Stimulated activated CD4-positive, alpha-beta T cell treated with anti-CD3 and anti-CD28 coated beads, Interleukin-4, amount 100 ng/mL, for 4 hours (primary cell): ENCODE results near the gene ZFYVE9.
"Not testable (repeated sequence)": the region's sequence is repeated elsewhere in the genome, so short reads cannot be mapped to it uniquely, and the experiment has no call there.

Experiments
- DNase-seq, 2 experiments: peaks; one replicate each; pipeline ENCODE4 v3.0.0-alpha.2; 2020

The ZFYVE9 gene

GRCh38 chr1:52152572-52152971 is 10.7 kb downstream of the ZFYVE9 start:
- no peak for DNase-seq

GRCh38 chr1:52153010-52153409 is 11.1 kb downstream of the ZFYVE9 start:
- no peak for DNase-seq

DNA sequence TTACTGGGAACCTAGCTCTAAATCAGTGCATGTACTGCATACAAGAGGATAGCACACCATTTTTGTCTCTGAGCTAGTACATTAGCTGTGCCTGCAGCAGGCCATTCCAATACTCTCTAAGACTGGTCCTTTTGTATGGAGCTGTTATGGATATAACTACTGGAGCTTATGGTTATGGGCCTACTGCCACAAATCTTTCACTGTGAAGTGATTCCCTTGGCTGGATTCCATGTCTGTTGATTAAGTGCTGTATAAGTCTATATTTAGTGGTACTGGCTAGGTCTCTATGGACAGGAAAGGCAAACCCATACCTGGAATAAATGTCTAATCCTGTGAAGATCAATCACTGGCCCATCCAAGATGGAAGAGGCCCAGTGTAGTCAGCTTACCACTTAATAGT is 12.0 kb downstream of the ZFYVE9 start:
- no peak for DNase-seq

- DNase-seq: no peak
Measured at GRCh38 chr1:52156460-52156859, 14.6 kb downstream of the ZFYVE9 start.

GRCh38 chr1:52157582-52157981 is 15.7 kb downstream of the ZFYVE9 start:
- DNase-seq: no peak

DNA sequence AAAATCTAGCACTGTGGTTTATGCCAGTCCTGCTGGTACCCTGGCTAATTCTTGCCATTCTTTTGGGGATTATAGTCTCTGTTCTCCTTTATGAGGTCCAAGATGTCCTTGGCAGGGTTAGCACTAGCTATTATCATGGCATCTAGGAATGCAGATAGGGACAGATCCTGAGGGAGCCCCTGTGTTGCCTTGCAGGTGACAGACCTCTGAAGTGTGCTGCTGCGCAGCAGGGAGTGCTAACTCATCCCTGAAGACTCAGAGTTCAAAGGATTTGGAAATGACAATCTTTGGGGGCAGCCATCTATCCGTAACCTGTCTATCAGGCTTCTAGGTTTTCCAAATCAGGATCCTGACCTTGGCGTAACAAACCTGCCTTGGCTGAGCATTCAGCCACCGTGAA is 16.3 kb downstream of the ZFYVE9 start:
- no peak for DNase-seq

DNA sequence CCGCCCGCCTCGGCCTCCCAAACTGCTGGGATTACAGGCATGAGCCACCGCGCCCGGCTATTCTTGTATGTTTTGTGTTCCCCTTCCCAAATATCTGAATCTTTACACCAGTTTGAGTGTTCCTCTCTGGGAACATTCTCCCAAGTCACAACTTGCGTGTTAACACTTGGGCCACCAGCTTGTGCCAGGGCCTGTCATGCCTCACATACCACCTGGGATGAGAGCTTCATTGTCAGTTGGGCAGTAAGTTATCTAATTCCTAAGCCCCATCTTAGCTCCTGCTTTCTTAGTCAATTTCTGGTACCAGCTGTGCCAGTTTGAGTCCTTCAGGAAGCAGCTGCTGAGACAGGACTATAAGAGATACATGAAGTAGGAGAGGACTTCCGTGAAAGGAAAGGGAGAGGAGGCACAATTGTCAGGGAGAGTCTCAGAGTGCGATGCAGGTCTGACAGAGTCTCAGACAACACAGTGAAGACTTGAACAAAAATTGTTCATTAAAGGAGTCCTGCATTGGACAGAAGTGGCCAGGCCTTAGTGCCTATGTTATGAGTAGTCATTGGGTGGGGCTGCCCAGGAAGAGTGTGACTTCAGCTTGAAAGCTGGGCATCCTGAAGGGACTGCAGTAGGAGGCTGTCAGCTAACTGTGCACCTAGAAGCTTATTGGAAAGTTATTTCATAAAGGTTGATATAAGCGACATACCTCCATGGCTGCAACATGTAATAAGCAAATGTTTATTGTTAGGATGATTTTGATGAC is 17.3 kb downstream of the ZFYVE9 start:
- no peak for DNase-seq

- no peak for DNase-seq
Measured at GRCh38 chr1:52162947-52163346, 21.1 kb downstream of the ZFYVE9 start.

- DNase-seq: no peak
Measured at GRCh38 chr1:52164604-52165003, 22.7 kb downstream of the ZFYVE9 start.

- DNase-seq: no peak
Measured at GRCh38 chr1:52166996-52167753, 25.3 kb downstream of the ZFYVE9 start.

GRCh38 chr1:52168373-52169080 is 26.6 kb downstream of the ZFYVE9 start:
- no peak for DNase-seq

- DNase-seq: not testable (repeated sequence)
Measured at GRCh38 chr1:52171149-52171548, 29.3 kb downstream of the ZFYVE9 start.

DNA sequence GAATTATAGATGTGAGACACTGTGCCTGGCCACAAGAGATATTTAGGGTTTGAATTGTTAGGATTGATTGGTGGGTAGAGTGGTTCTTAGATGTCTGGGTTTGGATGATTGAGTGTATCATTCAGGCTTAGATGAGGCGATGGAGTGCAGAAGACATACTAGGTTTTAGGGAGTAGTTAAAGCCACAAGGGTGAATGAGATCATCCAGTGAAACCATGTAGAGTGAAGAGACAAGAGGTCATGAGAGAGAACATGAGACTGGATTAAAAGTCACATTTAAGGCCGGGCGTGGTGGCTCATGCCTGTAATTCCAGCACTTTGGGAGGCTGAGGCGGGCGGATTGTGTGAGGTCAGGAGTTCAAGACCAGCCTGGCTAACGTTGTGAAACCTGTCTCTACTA is 37.2 kb downstream of the ZFYVE9 start:
- no peak for DNase-seq

- no peak for DNase-seq
Measured at GRCh38 chr1:52180176-52180575, 38.3 kb downstream of the ZFYVE9 start.

- not testable (repeated sequence) for DNase-seq
Measured at GRCh38 chr1:52181759-52182158, 39.9 kb downstream of the ZFYVE9 start.

GRCh38 chr1:52182328-52182727 is 40.4 kb downstream of the ZFYVE9 start:
- not testable (repeated sequence) for DNase-seq

DNA sequence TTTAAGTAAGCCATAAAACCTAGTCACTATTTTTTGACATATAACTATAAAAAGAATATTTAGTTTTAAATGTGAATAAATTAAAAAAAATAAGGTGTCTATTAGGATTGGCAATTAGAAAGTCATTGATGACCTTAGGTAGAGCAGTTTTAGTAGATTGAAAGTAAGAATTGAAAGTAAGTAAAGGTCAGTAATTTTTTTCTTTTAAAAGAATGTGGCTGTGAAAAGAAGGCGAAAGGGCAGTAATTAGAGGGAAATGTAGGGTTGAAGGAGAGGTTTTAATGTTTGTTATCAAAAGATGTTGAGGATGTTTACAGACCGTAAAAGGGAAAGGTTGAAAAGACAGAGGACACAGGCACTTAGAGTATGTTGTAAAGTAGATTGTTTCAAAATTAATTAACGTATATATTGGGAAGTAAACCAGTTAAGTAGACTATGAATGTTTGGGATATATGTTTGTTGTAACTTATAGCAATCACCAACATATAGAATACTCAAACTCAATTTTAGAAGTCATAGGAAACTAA is 41.0 kb downstream of the ZFYVE9 start:
- no peak for DNase-seq

DNA sequence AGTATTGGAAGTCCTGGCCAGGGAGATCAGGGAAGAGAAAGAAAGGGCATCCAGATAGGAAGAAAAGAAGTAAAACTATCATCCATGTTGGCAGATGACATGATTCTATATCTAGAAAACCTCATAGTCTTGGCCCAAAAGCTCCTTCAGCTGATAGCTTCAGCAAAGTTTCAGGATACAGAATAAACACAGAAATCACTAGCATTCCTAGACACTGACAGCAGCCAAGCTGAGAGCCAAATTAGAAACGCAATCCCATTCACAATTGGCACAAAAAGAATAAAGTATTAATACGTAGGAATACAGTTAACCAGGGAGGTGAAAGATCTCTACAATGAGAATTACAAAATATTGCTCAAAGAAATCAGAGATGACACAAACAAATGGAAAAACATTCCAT is 44.6 kb downstream of the ZFYVE9 start:
- no peak for DNase-seq

GRCh38 chr1:52189898-52190480 is 48.1 kb downstream of the ZFYVE9 start:
- DNase-seq: no peak

GRCh38 chr1:52190500-52191252 is 48.8 kb downstream of the ZFYVE9 start:
- DNase-seq: no peak

- no peak for DNase-seq
Measured at GRCh38 chr1:52191395-52191965, 49.6 kb downstream of the ZFYVE9 start.

DNA sequence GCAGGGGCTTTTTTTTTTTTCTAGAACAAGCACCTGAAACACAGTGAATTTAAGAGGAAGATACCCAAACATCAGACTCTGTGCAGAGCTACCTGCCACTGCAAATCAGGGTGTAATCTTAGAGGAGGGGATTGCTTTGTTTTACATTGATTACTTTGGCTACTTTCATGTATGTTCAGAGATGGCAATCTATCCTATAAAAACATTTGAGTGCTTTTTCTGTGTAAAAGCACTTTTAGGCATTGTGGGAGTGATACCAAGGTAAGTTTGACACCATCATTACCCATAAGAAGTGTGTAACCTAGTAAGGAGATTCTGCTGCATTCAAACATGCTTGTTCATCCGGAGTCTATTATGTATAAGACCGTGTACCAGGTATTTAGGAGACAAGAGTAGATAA is 50.1 kb downstream of the ZFYVE9 start:
- DNase-seq: no peak
